IPS-NIHi7 (cell line): Measurements from ENCODE around the gene TPM1.

Source experiments
- DNase-seq: peaks from one replicate; pipeline ENCODE4 v3.0.0; 2012; ENCODE audit warnings: mixed read lengths; ENCODE audit errors: extremely low spot score

The TPM1 gene

DNA sequence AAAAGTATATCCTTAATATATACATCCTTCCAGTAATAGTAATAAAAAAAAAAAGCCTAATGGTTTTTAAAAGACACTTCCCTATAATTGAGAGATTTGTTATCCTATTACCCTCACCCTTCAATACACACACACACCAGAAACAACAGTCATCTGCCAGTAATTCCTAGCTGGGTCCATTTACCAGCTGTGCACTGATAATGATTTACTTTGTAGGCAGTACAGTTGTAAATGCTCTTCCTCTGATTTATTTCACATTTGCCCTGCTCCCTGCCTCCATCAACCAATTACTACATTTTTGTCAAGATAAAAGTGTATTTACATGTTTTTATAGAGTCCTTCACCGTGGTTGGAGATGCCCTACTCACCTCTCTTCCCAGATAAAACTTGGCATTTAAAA lies 12.4 kb downstream of the TPM1 start:
- no peak for DNase-seq

DNA sequence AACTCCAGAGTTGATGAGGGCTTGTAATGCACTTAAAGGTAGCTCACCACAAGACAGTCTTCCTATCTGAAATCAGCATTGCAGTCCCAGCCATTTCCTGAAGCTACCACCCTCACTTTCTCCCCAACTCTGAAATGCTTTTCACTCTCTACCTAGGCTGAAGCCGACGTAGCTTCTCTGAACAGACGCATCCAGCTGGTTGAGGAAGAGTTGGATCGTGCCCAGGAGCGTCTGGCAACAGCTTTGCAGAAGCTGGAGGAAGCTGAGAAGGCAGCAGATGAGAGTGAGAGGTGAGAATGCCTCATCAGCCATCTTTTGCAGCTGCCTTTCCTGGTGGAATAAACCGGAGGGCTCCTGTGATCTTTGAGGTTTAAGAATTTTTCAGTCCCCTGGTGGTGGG lies 14.3 kb downstream of the TPM1 start:
- DNase-seq: no peak

DNA sequence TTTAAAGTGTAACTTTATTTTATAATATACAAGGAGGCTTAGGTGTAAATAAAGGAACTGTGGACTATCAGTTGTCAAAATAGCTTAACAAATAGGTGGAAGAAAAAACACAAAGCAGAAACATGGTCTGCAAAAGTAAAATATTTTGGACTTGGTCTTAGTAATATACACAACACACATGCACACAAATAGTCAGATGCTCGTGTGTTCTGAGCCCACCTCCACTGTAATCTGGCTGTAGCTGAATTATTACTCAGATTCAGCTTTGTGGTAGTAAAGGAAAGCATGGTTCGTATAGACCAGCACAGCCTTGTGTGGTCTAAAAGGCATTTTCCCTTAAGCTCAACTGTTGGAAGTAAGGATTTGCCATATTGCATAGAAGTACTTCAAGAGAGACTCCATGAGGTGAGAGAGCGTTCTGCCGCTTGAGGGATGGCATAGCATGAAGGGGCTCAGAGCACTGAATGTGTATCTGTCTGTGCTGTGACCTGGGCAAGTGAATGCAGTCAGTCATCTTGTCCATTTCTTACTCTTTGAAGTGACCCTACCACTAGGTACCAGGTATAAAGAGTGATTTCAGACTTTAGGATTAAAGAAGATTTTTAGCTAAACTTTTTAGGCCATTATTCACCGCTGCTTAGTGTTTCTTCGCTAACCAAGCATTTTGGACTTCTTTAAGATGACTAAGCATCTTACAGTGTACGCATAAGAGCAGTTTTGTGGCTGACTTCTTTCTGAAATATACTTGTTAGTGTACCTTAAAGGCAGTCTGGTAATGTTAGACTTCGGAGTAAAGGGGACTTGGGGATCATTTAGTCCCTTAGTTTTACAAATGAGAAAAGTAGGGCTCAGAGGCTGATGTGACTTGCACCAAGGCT lies 15.2 kb downstream of the TPM1 start:
- no peak for DNase-seq

DNA sequence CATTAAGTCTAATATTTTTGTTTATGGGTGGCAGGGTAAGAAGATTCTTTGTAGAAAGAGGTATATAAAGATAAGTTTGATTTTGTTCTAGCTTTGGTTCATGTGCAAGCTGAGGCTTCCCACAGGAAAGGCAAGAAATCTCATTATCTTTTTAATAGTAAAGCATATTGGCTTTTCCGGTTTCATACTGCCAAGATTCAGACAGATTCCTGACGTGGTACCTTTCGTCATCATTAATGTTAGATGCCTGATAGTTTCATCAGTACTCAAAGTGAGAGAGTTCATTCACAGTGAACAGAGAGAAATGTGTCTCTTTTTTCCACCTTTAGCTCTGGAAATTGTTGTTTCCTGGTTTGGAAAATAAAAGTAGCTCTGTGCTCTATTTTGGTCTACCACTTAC lies 16.5 kb downstream of the TPM1 start:
- no peak for DNase-seq

DNA sequence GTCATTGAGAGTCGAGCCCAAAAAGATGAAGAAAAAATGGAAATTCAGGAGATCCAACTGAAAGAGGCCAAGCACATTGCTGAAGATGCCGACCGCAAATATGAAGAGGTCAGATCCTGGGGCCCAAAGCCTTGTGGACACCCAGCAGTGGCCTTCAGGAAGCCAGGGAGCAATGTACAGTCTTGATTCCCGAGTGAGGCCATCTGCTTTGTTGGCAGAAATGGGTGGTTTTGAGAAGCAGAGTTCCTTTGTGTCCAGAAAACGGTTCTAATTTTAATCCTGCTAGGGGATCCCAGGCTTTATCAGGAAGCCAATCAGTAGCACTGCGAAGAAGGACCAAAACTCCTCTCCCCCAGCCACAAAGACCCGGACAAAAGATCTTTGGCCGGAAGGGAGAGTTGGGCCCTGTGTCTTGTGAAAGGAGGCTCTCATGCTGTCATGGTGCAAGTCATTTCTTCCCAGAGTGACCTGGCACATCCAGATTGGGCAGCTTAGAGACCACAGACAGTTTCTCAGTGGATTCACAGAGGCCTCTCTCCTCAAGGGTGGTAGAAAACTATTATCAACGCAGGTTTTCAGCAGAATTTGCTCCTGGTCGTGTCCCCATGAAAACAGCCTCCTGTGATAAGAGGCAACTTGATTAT lies 17.1 kb downstream of the TPM1 start:
- no peak for DNase-seq

DNA sequence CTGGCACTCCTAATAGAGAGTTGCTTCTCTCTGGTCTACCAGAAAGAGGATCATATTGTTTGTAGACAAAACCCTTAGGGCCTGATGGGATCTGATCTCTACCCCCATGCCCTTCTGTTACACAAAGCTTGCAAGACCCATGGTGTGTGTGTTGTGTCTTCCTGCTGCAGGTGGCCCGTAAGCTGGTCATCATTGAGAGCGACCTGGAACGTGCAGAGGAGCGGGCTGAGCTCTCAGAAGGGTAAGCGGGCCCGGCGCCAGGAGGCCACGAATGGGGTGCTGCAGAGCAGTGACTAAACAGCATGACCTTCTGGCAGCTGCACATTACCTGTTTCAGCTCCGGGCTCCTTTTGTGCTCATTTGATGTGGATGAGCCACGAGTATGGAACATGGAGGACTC lies 18.2 kb downstream of the TPM1 start:
- no peak for DNase-seq

DNA sequence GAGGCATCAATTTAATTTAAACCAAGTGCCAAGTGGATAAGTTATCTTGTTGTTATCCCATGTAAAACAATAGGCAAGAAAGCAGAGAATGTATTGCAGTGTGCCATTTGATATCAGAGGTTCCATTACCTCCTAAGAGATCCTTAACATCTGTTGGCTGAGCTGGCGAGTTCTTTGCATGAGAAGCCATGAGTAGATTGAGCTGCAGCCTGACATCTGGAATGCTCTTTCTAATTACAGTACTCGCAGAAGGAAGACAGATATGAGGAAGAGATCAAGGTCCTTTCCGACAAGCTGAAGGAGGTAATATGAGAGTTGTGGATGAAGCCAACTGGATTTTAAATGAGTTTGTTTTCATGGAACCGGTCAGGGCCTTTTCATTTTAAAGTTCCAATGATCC lies 19.4 kb downstream of the TPM1 start:
- DNase-seq: no peak

DNA sequence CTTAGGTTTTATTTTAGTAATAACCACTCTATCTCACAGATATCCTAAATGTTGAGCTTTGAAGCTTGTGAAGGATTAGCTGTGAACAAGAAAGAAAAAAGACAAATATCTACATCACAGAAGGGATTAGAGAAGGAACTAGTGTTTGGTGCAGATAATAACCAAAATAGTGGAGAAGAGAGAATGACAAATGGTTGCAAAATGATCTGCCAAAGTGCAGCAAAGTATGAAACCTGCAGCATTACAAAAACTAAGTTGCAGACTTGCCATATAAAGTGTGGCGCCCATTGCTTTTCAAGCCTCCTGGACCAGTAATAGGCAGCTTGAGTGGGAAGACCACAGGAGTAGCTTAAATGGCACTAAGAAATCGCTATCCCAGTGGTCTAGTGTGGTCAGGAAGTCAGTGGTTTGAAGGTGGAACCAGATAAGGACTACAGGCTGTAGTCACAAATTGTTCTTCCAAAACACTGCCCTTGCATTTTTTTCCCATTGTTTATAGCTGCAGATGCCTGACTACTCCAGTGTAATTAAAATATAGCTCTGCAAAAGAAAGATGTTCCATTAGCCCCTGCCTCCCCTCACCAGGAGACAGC lies 20.7 kb downstream of the TPM1 start:
- DNase-seq: no peak

DNA sequence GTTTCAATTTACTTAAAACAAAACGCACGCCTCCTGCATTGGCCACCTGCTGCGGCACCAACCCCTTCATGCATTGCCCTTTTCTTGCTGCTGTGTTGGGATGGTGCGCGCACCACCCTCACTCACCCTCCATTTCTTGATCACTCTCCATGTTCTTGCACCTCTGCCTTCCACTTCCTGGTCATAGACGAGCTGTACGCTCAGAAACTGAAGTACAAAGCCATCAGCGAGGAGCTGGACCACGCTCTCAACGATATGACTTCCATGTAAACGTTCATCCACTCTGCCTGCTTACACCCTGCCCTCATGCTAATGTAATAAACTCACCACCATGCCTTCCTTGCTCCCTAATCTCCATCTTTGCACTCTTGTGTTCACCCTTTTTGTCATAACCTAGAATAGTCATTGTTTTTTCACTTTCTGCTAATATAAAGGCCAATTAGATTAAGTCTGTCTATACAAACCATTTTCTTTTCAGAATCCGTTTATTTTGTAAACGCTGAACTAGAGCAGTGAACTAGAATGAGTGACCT lies 21.4 kb downstream of the TPM1 start:
- no peak for DNase-seq

DNA sequence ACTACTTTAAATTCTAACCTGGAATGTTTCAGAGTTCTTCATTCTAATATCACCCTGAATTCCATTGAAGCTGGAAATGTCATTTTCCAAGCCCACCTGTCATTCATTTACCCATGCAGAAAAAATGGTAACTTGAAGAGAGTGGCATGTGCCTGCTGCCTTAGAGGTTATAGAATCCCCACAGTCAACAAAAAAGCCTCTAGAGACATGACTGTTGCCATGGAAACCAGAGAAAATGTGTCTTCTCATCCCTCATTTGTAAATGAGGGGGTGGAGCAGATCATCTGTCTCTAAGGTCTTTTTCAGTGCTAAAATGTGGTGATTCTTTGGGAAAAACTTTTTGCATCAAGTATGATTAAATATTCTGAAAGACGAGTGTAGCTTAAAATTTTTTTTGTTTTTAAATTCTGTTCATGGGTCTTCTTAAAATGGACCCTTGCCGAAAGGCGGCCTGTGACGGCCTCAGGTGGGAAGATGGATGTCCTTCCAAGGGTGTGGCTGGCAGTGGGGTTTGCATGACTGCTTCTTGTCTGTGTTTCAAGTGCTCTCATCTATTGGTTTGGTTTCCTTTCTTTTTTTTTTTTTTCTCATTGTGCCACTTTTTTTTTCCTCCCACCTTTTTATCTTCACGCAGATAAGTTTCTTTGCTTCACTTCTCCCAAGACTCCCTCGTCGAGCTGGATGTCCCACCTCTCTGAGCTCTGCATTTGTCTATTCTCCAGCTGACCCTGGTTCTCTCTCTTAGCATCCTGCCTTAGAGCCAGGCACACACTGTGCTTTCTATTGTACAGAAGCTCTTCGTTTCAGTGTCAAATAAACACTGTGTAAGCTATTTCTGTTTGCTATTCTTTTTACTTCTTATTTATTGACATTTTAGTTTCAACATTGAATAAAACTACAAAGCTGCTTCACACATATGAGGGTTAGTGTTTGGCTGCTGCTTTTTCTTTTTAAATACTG lies 23.0 kb downstream of the TPM1 start:
- no peak for DNase-seq

DNA sequence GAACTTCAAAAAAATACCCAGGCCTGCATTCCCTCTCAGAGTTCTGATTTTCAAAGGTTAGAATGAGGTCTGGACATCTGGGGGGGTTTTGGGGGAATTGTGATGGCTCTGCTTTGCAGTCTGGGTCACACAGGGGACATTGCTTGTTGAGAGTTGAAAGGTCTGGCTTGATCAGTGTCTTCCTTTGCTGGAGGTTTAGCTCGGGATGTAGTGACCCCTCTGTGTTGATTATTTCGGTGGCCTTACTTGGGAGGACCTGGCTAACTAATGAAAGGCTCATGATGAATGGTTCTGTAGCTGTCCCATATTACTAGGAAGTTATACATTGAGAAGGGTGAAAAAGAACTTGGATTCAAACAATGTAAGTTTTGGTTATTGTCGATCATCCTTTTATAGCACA lies 23.7 kb downstream of the TPM1 start:
- no peak for DNase-seq

DNA sequence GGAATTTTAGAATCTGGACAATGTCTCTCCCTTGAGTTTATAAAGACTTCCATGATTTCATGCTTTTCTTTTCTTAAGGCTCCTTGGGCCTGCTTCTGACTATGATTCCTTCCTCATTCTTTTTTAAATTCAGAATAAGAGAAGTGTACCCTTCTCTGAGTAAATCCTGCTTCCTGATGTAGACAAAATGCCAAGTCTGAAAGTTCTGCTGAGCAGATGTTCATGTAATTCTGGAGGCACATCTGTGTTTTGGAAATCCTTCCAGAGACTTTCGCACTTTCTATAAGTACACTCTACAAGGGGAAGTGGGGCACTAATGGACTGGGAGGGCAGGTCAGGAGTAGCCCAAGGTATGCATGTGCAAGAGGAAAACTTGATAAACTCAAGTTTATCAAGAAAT lies 24.8 kb downstream of the TPM1 start:
- no peak for DNase-seq

DNA sequence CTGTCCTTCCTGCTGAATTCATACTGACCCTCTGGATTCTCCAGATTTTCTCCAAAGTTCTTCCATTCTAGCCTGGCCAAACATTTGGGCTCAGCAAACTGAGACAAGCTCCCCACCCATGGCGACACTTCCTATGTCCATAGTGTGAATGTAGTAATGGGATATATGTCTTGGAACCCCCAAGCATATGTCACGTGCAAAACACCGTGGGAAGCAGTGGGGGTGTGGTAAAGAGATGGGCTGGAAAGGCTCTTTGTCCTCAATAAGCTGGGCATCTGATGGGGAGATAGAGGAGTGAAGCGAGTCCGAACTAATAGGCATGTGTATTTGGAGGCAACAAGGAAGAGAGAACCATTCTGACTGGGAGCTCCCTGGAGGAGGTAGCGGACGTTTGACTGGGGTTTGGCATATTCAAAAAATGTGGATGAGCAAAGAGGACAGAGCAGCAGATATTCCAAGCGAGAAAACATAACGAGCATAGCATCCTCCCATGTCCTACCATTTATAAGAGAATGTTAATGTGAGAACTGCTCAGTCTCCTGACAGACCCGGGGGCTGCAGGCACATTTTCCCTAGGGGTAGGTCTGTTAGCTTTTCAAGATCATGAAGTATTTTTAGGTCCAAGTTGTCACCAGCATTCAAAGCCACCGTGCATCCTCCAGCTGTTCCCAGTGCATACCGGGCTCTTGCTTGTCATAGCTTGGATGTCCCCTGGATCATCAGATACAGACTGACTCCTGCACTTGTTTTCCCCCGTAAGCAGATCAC lies 25.6 kb downstream of the TPM1 start:
- DNase-seq: no peak

DNA sequence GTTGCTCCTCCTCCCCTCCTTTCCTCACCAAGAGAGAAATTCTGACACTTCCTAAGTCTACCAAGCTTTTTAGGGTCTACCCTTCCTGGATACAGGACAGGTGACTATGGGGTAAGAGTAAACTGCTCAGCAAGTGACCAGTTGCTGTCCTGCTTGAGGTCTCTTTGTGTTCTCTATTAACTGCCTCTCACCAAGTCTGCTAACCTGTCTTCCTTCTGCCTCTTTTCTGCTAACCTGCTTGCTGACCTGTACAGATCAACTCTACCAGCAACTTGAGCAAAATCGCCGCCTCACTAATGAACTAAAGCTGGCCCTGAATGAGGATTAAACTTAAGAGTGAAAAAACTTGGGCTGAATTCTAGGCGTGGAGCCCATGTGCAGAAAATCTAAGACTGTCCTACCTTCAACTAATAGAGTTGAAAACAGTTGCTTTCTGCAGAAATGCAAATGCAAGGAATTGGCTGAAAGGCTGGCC lies 27.1 kb downstream of the TPM1 start:
- DNase-seq: no peak

DNA sequence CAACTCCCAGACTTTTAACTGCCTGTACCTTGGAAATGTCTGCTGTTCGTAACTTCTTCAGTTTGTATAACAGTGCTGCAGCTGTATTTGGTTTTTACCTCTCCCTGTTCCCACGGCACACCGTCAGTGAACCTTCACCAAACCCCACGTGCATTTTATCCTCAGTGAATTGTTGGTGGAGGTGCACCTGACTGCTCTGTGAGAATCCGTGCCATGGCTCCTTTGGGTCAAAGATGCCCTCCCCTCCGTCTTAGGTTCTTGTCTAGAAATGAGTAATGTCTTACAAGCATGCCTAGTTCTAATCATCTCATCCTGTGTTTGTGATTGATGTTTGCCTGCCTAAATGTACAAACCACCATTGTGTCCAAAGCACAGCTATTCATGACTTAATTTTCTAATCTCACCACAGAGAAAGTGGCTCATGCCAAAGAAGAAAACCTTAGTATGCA lies 28.2 kb downstream of the TPM1 start:
- DNase-seq: no peak

DNA sequence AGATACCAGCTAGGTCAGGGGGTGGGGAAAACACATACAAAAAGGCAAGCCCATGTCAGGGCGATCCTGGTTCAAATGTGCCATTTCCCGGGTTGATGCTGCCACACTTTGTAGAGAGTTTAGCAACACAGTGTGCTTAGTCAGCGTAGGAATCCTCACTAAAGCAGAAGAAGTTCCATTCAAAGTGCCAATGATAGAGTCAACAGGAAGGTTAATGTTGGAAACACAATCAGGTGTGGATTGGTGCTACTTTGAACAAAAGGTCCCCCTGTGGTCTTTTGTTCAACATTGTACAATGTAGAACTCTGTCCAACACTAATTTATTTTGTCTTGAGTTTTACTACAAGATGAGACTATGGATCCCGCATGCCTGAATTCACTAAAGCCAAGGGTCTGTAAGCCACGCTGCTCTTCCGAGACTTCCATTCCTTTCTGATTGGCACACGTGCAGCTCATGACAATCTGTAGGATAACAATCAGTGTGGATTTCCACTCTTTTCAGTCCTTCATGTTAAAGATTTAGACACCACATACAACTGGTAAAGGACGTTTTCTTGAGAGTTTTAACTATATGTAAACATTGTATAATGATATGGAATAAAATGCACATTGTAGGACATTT lies 28.9 kb downstream of the TPM1 start:
- DNase-seq: no peak

DNA sequence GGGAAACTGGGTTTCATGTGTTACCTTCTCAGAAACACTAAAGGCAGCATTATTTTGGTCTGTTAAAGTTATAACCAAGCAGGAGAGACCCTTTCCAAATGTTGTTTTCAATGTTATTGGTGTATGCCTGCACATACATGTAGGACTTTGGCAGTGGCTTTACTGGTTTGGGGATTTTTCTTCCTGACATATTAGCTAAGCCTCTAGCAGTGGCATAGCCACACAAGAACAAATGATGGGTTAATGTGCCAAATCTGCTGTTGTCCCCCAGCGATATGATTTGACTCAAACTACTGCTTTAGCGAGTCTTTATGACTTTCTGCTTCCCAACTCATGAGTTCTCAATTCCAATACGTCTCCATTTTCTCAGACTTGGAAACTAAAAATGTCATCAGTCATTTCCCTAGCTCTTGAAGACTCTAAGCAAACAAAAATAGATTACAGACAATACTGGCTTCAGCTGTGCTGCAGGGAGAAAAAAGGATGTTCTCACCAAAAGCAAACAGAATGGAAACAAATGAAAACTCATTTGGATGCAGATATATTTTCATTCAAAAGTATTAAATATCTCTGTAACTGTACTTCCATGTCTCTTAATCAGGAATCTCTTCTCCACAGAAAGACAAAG lies 29.6 kb downstream of the TPM1 start:
- DNase-seq: no peak

DNA sequence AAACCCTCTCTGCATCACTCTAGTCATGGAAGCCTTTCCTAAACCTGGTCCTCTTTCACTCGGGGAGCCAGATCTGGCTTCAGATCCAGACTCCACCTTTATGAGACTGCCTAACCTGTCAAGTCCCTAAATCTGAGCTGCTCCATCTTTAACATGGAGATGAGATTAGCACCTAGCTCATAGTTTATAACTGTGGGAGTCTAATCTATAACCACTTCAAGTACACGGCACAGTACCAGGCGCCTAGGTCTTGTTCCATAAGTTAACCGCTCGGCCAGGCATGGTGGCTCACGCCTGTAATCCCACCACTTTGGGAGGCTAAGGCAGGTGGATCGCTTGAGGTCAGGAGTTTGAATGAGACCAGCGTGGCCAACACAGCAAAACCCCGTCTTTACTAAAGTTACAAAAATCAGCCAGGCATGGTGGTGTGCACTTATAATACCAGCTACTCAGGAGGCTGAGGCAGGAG lies 30.3 kb downstream of the TPM1 start:
- DNase-seq: no peak

DNA sequence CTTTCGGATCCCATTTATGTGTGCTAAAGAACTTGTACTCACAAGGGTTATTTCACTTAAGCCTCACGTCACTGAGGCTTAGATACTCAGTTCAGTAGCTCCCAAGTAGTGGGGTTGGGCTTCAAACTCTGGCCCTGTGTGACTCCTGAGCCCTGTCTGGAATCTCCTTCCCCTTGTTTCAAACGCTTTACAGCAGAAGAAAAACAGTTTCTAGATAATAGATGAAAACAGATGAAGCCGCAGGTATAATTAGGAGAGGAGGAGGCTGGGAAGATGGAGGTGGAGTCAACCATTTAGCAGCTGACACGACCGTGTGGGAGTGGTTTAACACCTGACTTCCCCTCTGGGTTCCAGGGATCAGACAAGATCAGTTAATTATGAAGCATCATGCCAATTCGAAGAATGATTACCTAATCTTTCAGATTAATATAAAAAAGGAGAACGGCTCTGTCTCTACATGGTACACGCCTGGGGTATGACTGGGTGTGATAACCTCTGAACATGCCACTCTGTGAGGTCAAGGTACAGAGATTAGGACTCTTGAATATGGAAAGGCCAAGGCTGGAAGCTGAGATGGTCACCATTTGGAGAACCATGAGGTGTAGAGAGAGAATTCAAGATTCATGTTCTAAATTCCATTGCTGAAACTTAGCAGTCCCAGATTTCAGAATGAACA lies 31.1 kb downstream of the TPM1 start:
- DNase-seq: no peak
